H1 (cell line): ENCODE results near the gene HBEGF. TPM values are rescaled to one million over a fixed set of nuclear protein-coding genes. Genes with fewer than 3 reads are reported as not detected.

Source experiments
- CBX8 ChIP-seq: fragments of 300-800, 300-1000 bp; sonication (generic); IDR thresholded peaks from 2 replicates; pipeline ENCODE4 v1.7.1; 2016; ENCODE audit warnings: low read depth, low read length, borderline replicate concordance
- SAP30 ChIP-seq: fragments of 300-600 bp; sonication (generic); IDR thresholded peaks from 2 replicates; pipeline ENCODE4 v1.7.1; 2012; ENCODE audit warnings: low read length, moderate library complexity, mild to moderate bottlenecking, inconsistent platforms; ENCODE audit not compliant: insufficient read depth, insufficient replicate concordance
- polyA plus RNA-seq, 7 experiments: library from polyadenylated mRNA; depleted of rRNA in 3 of 7; stranded (reverse) in 5 of 7; unstranded in 2 of 7; fragments of >200 nt in 5 of 7; fragments of 200-250 nt in 2 of 7; gene quantifications; 1 replicate in 5 of 7; 2 replicates in 1 of 7; 4 replicates in 1 of 7; pipeline versions ENCODE4 v1.2.1 to v1.2.3, GENCODE V29; 2011 to 2013; ENCODE audit warnings: missing spikeins in 2 of 7, mixed read lengths in 2 of 7
- total RNA-seq: library from RNA; stranded (reverse); fragmentation: NEBNext Ultra II Directional; extraction: Animal tissue kit (Norgen Biotek cat#: 25700); gene quantifications from 2 replicates; pipeline ENCODE4 v1.2.1, GENCODE V29; 2021

HBEGF gene
- total and polyA plus RNA-seq, 2 of the 8 experiments (the other 6 are each of a cell fraction or from before 2014, with no cell fraction given): 2.4 to 2.5 TPM

GRCh38 chr5:140293849-140294100 lies 52.6 kb downstream of the HBEGF start (continued):
- TF ChIP-seq CBX8 (no peak), SAP30 (no peak)
- TF ChIP-seq, all 59 proteins: peak for 0
